GM12873 (cell line): ENCODE measurements around the gene IL1R2.

Source experiments
- CTCF ChIP-seq: IDR thresholded peaks from 2 replicates; pipeline ENCODE4 v1.5.1; 2012; ENCODE audit warnings: low read depth, mild to moderate bottlenecking, moderate library complexity, low read length, control low read depth; ENCODE audit not compliant: insufficient read depth; ENCODE audit errors: missing control alignments

Gene IL1R2

GRCh38 chr2:102061962-102062795, 70.4 kb downstream of the IL1R2 start:
- no peak for TF ChIP-seq CTCF

GRCh38 chr2:102062802-102063201, 71.0 kb downstream of the IL1R2 start:
- no peak for TF ChIP-seq CTCF

- no peak for TF ChIP-seq CTCF
These were observed 71.7 kb downstream of the IL1R2 start for GRCh38 chr2:102063487-102063911.

- TF ChIP-seq CTCF, result no peak
These were observed 72.3 kb downstream of the IL1R2 start for GRCh38 chr2:102063941-102064678.

GRCh38 chr2:102064679-102065674, 73.2 kb downstream of the IL1R2 start:
- no peak for TF ChIP-seq CTCF

- no peak for TF ChIP-seq CTCF
These were observed 74.0 kb downstream of the IL1R2 start for GRCh38 chr2:102065675-102066252.
